Endodermal cell (in vitro differentiated cells): ENCODE results near the gene NHERF1. TPM values are rescaled to one million over a fixed set of nuclear protein-coding genes. Genes with fewer than 3 reads are reported as not detected.

Source experiments
- DNase-seq: peaks from one replicate; pipeline ENCODE4 v3.0.0-alpha.2; 2017
- H3K27ac ChIP-seq: 2 replicates; pipeline ENCODE4 v1.5.1; 2013; ENCODE audit warnings: mild to moderate bottlenecking, low read depth, low read length, moderate library complexity
- H3K27me3 ChIP-seq: 2 replicates; pipeline ENCODE4 v1.6.1; 2013; ENCODE audit warnings: mild to moderate bottlenecking, low read length, moderate library complexity; ENCODE audit not compliant: insufficient read depth, control insufficient read depth, poor library complexity, severe bottlenecking
- H3K36me3 ChIP-seq: 2 replicates; pipeline ENCODE4 v1.7.0; 2013; ENCODE audit warnings: mild to moderate bottlenecking, low read length, moderate library complexity; ENCODE audit not compliant: control insufficient read depth, insufficient read depth
- H3K4me1 ChIP-seq: one replicate; pipeline ENCODE4 v1.7.0; 2013; ENCODE audit warnings: low read length; ENCODE audit not compliant: control insufficient read depth, insufficient read depth
- H3K4me3 ChIP-seq: 2 replicates; pipeline ENCODE4 v1.5.1; 2013; ENCODE audit warnings: mild to moderate bottlenecking, low read length, moderate library complexity
- H3K9ac ChIP-seq: 2 replicates; pipeline ENCODE4 v1.6.1; 2013; ENCODE audit warnings: mild to moderate bottlenecking, low read length, moderate library complexity; ENCODE audit not compliant: poor library complexity, severe bottlenecking; ENCODE audit errors: extremely low read depth
- H3K9me3 ChIP-seq: 2 replicates; pipeline ENCODE4 v1.6.1; 2013; ENCODE audit warnings: mild to moderate bottlenecking, low read length, moderate library complexity; ENCODE audit not compliant: control insufficient read depth
- H3K27ac Mint-ChIP-seq: 2 replicates; pipeline ENCODE4 v1.8.0; 2020; ENCODE audit warnings: mixed read lengths
- H3K27me3 Mint-ChIP-seq: 2 replicates; pipeline ENCODE4 v1.8.0; 2021; ENCODE audit warnings: mild to moderate bottlenecking, mixed read lengths; ENCODE audit not compliant: insufficient read depth
- H3K36me3 Mint-ChIP-seq: 2 replicates; pipeline ENCODE4 v1.8.0; 2020; ENCODE audit warnings: low read depth, mixed read lengths
- H3K4me1 Mint-ChIP-seq: 2 replicates; pipeline ENCODE4 v1.8.0; 2020; ENCODE audit warnings: mixed read lengths
- H3K4me3 Mint-ChIP-seq: 2 replicates; pipeline ENCODE4 v1.8.0; 2020; ENCODE audit warnings: mild to moderate bottlenecking, moderate library complexity, mixed read lengths
- H3K9me3 Mint-ChIP-seq: 2 replicates; pipeline ENCODE4 v1.8.0; 2020; ENCODE audit warnings: mild to moderate bottlenecking, mixed read lengths
- CTCF ChIP-seq: fragments of 200-600 bp; sonication (generic); conservative IDR thresholded peaks from 2 replicates; pipeline ENCODE4 v1.5.0; 2021; ENCODE audit warnings: antibody characterized with exemption, mild to moderate bottlenecking
- WGBS, 2 experiments: methylation state at CpG; one replicate each; pipeline versions ENCODE4 v1.1.5 to v1.1.7; 2013; ENCODE audit warnings: missing lambda C conversion rate in 2 of 2, mixed read lengths in 1 of 2; ENCODE audit not compliant: insufficient coverage in 1 of 2, insufficient read length in 1 of 2; 5-methylcytosine and 5-hydroxymethylcytosine counted together
- total RNA-seq, 2 donors: library from RNA; stranded (reverse); fragmentation: NEBNext Ultra II Directional in 1 of 2; extraction: Animal tissue kit (Norgen Biotek cat#: 25700) in 1 of 2; gene quantifications; 2 replicates in 1 of 2; 3 replicates in 1 of 2; pipeline ENCODE4 v1.2.1, GENCODE V29; 2021

The NHERF1 gene
- total RNA-seq, 2 donors from 2014 or later: 116 to 138 TPM

- Histone ChIP-seq H3K4me3 (no peak overlapping the region), H3K9ac (no peak overlapping the region), H3K9me3 (no peaks in the 10 kb centered on the region), H3K4me1 (peaks cover 32% of the 10 kb centered on the region), H3K36me3 (no peaks in the 10 kb centered on the region), H3K27ac (no peak overlapping the region), H3K27me3 (no peaks in the 10 kb centered on the region)
- H3K36me3 Mint-ChIP-seq: no peaks in the 10 kb centered on the region
- no peaks in the 10 kb centered on the region for H3K9me3 Mint-ChIP-seq
- no peak overlapping the region for H3K4me3 Mint-ChIP-seq
- H3K27me3 Mint-ChIP-seq: no peaks in the 10 kb centered on the region
- DNase-seq: peak; percentile 64
- no peak overlapping the region for H3K27ac Mint-ChIP-seq
- TF ChIP-seq CTCF: no peak
- WGBS, 2 experiments: 42 to 65% methylated on average over 3 to 4 of the region's 4 CpGs
- peaks cover 32% of the 10 kb centered on the region for H3K4me1 Mint-ChIP-seq
Observed at GRCh38 chr17:74742153-74742515, 6.3 kb upstream of the NHERF1 start.

- no peak overlapping the region for H3K4me3 Mint-ChIP-seq
- H3K9me3 Mint-ChIP-seq: no peaks in the 10 kb centered on the region
- Histone ChIP-seq H3K4me3 (no peak overlapping the region), H3K4me1 (peaks cover 34% of the 10 kb centered on the region), H3K9me3 (no peaks in the 10 kb centered on the region), H3K27me3 (no peaks in the 10 kb centered on the region), H3K36me3 (no peaks in the 10 kb centered on the region), H3K27ac (no peak overlapping the region), H3K9ac (no peak overlapping the region)
- WGBS, 2 experiments: 95 to 100% methylated on average over 6 to 9 of the region's 9 CpGs
- DNase-seq: no peak
- no peaks in the 10 kb centered on the region for H3K27me3 Mint-ChIP-seq
- no peaks in the 10 kb centered on the region for H3K36me3 Mint-ChIP-seq
- H3K4me1 Mint-ChIP-seq: peaks cover 39% of the 10 kb centered on the region
- TF ChIP-seq CTCF: no peak
- no peak overlapping the region for H3K27ac Mint-ChIP-seq
Observed at GRCh38 chr17:74742978-74743545, 5.4 kb upstream of the NHERF1 start.

GRCh38 chr17:74743755-74744154 is 4.7 kb upstream of the NHERF1 start:
- no peak overlapping the region for H3K27ac Mint-ChIP-seq
- H3K4me3 ChIP-seq: no peak overlapping the region
- peaks cover 27% of the 10 kb centered on the region for H3K4me1 ChIP-seq
- WGBS, 2 experiments: 87% methylated on average over 2 of the region's 2 CpGs; no CpG with 5 or more reads in 1 of the 2 experiments
- TF ChIP-seq CTCF: no peak
- H3K9ac ChIP-seq: no peak overlapping the region
- H3K9me3 Mint-ChIP-seq: no peaks in the 10 kb centered on the region
- H3K27me3 ChIP-seq: no peaks in the 10 kb centered on the region
- peaks cover 34% of the 10 kb centered on the region for H3K4me1 Mint-ChIP-seq
- no peaks in the 10 kb centered on the region for H3K36me3 Mint-ChIP-seq
- no peak overlapping the region for H3K4me3 Mint-ChIP-seq
- DNase-seq: no peak
- no peaks in the 10 kb centered on the region for H3K9me3 ChIP-seq
- H3K27ac ChIP-seq: no peak overlapping the region
- no peaks in the 10 kb centered on the region for H3K36me3 ChIP-seq
- no peaks in the 10 kb centered on the region for H3K27me3 Mint-ChIP-seq
